ENCODE results near the gene GRAMD1A.
"Not testable (repeated sequence)": the region's sequence is repeated elsewhere in the genome, so short reads cannot be mapped to it uniquely, and the experiment has no call there.

DNA sequence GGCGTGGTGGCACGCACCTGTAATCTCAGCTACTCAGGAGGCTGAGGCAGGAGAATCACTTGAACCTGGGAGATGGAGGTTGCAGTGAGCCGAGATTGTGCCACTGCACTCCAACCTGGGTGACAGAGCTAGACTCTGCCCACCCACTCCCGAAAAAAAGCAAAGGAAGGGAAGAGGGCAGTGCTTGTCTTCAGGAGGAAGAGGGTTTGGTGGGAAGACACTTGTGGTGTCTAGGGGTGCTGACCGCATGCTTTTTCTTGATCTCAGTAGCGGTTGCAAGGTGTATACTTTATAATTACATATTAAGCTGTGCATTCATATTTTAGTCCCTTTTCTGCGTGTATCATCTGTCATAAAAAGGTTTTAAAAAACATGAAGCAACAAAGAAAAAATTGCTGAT lies 7.5 kb upstream of the GRAMD1A start:
- TF ChIP-seq POLR2A (IDR thresholded peaks at IDR 0.05; ENCODE audit: extremely low read depth, insufficient read length) = not testable (repeated sequence)
- TF ChIP-seq, protein P1, sequence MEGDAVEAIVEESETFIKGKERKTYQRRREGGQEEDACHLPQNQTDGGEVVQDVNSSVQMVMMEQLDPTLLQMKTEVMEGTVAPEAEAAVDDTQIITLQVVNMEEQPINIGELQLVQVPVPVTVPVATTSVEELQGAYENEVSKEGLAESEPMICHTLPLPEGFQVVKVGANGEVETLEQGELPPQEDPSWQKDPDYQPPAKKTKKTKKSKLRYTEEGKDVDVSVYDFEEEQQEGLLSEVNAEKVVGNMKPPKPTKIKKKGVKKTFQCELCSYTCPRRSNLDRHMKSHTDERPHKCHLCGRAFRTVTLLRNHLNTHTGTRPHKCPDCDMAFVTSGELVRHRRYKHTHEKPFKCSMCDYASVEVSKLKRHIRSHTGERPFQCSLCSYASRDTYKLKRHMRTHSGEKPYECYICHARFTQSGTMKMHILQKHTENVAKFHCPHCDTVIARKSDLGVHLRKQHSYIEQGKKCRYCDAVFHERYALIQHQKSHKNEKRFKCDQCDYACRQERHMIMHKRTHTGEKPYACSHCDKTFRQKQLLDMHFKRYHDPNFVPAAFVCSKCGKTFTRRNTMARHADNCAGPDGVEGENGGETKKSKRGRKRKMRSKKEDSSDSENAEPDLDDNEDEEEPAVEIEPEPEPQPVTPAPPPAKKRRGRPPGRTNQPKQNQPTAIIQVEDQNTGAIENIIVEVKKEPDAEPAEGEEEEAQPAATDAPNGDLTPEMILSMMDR (IDR thresholded peaks at IDR 0.05; ENCODE audit: low read depth, low read length) = not testable (repeated sequence)

Measured in NB4 (cell line).